ENCODE measurements around the gene RNLS. TPM values are rescaled to one million over a fixed set of nuclear protein-coding genes. Genes with fewer than 3 reads are reported as not detected.
A peak's percentile ranks its signal among the peaks of the same experiment; 100 is the strongest.

The RNLS gene
- total RNA-seq, 4 donors from 2014 or later: 7.8 to 37.2 (median 26.2) TPM

DNA sequence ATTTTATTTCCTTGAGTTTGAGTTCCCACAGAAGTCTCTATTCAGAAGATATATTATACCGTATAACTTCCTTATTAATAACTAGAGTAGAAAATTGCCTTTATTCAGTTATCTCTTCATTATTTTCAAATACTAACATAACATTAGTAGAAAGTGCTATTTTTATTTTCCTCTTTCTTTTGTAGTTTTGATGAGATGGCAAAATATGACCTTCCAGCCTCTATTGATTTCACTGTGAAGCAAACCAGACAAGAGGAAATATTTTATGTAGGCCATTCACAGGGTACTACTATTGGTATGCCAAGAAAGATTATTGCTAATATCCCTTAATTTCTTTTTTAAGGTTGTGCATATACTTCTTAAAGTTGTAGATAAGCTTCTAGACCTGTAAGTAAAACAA, 11.4 kb upstream of the RNLS start:
- Histone ChIP-seq H3K27ac (no peak overlapping the region), H3K9me3 (no peaks in the 10 kb centered on the region), H3K27me3 (no peaks in the 10 kb centered on the region), H3K4me1 (no peaks in the 10 kb centered on the region), H3K4me3 (no peak overlapping the region), H3K36me3 (no peaks in the 10 kb centered on the region)
- 95 to 97% methylated on average over 1 of the region's 1 CpG for WGBS, 2 donors
- TF ChIP-seq POLR2A (IDR thresholded peaks at IDR 0.05) (no peak), EP300 (IDR thresholded peaks at IDR 0.05) (no peak)
- TF ChIP-seq, protein P1, sequence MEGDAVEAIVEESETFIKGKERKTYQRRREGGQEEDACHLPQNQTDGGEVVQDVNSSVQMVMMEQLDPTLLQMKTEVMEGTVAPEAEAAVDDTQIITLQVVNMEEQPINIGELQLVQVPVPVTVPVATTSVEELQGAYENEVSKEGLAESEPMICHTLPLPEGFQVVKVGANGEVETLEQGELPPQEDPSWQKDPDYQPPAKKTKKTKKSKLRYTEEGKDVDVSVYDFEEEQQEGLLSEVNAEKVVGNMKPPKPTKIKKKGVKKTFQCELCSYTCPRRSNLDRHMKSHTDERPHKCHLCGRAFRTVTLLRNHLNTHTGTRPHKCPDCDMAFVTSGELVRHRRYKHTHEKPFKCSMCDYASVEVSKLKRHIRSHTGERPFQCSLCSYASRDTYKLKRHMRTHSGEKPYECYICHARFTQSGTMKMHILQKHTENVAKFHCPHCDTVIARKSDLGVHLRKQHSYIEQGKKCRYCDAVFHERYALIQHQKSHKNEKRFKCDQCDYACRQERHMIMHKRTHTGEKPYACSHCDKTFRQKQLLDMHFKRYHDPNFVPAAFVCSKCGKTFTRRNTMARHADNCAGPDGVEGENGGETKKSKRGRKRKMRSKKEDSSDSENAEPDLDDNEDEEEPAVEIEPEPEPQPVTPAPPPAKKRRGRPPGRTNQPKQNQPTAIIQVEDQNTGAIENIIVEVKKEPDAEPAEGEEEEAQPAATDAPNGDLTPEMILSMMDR (IDR thresholded peaks at IDR 0.05): no peak
- no peak for DNase-seq (ENCODE audit: low spot score in 2 of 2)

DNA sequence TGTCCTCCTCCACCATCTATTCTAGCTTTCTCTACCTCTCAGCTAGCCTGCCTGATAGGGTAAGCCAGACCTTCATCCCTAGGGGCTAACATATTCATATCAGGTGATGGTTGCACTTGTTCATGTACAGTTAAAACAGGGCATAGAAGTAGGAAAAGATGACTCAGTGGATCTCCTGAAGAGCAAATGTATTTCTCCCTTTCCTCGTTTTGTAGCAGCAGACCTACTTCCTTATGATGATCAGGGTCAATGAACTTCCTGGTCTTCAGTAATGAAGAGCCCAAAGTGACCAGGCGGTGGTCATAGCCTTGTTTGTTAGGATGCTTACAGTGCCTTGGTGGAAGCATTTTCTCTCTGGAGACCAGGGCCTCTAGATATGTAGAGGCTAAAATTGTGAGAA, 9.8 kb upstream of the RNLS start:
- no peaks in the 10 kb centered on the region for H3K36me3 ChIP-seq
- H3K27ac ChIP-seq: no peak overlapping the region
- TF ChIP-seq POLR2A (IDR thresholded peaks at IDR 0.05) (no peak), EP300 (IDR thresholded peaks at IDR 0.05) (no peak)
- TF ChIP-seq, protein P1 (IDR thresholded peaks at IDR 0.05): no peak
- no peak overlapping the region for H3K4me3 ChIP-seq
- 81 to 85% methylated on average over 2 of the region's 2 CpGs for WGBS, 2 donors
- DNase-seq (ENCODE audit: low spot score in 2 of 2): no peak
- no peaks in the 10 kb centered on the region for H3K9me3 ChIP-seq
- H3K27me3 ChIP-seq: no peaks in the 10 kb centered on the region
- no peaks in the 10 kb centered on the region for H3K4me1 ChIP-seq

DNA sequence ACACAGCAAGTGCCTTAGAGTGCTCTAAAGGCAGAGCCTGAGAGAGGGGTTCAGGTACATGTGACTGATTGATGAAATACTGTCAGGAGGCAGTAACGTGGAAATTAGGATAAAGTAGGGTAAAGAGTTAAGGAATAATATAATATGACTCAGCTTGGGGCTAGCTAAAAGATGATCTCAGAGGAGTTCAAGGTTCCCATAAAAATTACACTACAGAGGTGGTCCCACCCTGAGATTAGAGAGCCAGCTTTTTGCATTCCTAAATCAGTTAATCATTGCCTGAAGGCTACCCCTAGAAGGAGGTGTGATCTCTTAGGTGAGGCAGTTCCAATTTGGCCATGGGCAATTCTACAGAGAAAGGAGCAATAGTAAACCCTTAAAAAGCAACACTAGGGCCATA, 9.3 kb upstream of the RNLS start:
- no peaks in the 10 kb centered on the region for H3K4me1 ChIP-seq
- no peak for TF ChIP-seq POLR2A (IDR thresholded peaks at IDR 0.05)
- TF ChIP-seq, protein P1 (IDR thresholded peaks at IDR 0.05): no peak
- TF ChIP-seq EP300 (IDR thresholded peaks at IDR 0.05): no peak
- WGBS, 2 donors: 87 to 88% methylated on average over 1 of the region's 1 CpG
- no peaks in the 10 kb centered on the region for H3K36me3 ChIP-seq
- H3K9me3 ChIP-seq: no peaks in the 10 kb centered on the region
- H3K4me3 ChIP-seq: no peak overlapping the region
- no peak for DNase-seq (ENCODE audit: low spot score in 2 of 2)
- no peak overlapping the region for H3K27ac ChIP-seq
- H3K27me3 ChIP-seq: no peaks in the 10 kb centered on the region

DNA sequence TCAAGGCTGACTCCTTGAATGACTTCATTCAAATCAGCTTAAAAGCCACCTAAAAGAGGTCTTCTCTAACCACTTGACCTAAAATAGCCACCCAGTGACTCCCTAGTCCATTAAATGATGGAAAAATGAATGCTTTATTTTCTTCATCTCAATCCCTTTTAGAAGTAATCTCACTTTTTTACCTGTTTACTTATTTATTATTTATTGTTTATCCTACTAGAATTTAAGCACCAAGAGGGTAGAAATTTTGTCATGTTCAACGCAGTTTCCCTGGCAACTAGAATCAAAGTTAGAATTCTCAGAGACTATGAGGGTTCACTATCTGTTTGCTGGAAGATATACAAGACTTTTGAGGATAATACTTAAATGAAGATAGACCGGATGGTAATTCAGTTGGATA, 3.3 kb upstream of the RNLS start, which contains the start of gene LIPJ:
Gene LIPJ (plus strand): TSS at position 301 of the 400 bp plus-strand sequence. CDS start 3,926 bp downstream, outside the sequence.
- DNase-seq (ENCODE audit: low spot score in 2 of 2): no peak
- 94 to 95% methylated on average over 2 of the region's 2 CpGs for WGBS, 2 donors

DNA sequence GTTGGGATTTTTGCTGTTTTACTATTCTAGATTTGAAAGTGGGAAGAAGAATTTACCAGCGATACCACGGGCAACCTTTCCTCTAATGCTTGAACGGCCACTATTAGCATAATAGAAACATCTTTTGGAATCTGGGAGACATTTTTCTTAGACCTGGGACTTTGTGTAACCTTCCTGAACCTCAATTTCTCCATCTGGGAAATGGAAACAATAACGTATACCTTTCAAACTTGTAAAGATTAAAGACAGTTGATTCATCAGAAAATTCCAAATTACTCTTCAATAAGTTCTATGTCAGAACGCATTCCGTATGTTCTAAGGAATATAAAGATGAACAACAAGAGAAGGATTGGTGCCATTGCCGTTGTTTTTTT, 453 bp upstream of the RNLS start:
- H3K27ac ChIP-seq: peak overlapping the region; percentile 91 to 96 (median 93)
- TF ChIP-seq, protein P1 (IDR thresholded peaks at IDR 0.05): no peak
- TF ChIP-seq POLR2A (IDR thresholded peaks at IDR 0.05) (no peak), EP300 (IDR thresholded peaks at IDR 0.05) (no peak)
- H3K27me3 ChIP-seq: no peaks in the 10 kb centered on the region
- peaks cover 0 to 12% (median 0%) of the 10 kb centered on the region in 4 donors for H3K4me1 ChIP-seq
- peak overlapping the region; percentile 72 to 86 (median 73) for H3K4me3 ChIP-seq
- no peaks in the 10 kb centered on the region for H3K9me3 ChIP-seq
- no peaks in the 10 kb centered on the region for H3K36me3 ChIP-seq
- no peak for DNase-seq (ENCODE audit: low spot score in 2 of 2)
- WGBS, 2 donors: 58 to 62% methylated on average over 7 of the region's 7 CpGs

More for the DNA sequence above, 3.3 kb upstream of the RNLS start, which contains the start of gene LIPJ:
- TF ChIP-seq EP300 (IDR thresholded peaks at IDR 0.05) (no peak), POLR2A (IDR thresholded peaks at IDR 0.05) (no peak)
- TF ChIP-seq, protein P1 (IDR thresholded peaks at IDR 0.05): no peak
- peaks cover 0 to 12% (median 0%) of the 10 kb centered on the region in 4 donors for H3K4me1 ChIP-seq
- no peak within 1 kb of the TSS for H3K27ac ChIP-seq
- H3K4me3 ChIP-seq: no peak within 1 kb of the TSS
- H3K9me3 ChIP-seq: no peaks in the 10 kb centered on the region
- no peaks in the 10 kb centered on the region for H3K36me3 ChIP-seq
- no peaks in the 10 kb centered on the region for H3K27me3 ChIP-seq

All from tibial nerve (tissue), 4 donors.